ENCODE data around the gene YAE1. TPM values are rescaled to one million over a fixed set of nuclear protein-coding genes. Genes with fewer than 3 reads are reported as not detected.
A peak's percentile ranks its signal among the peaks of the same experiment; 100 is the strongest.

Gene YAE1
- total RNA-seq, 1 experiment from 2014 or later, result 23.1 TPM

DNA sequence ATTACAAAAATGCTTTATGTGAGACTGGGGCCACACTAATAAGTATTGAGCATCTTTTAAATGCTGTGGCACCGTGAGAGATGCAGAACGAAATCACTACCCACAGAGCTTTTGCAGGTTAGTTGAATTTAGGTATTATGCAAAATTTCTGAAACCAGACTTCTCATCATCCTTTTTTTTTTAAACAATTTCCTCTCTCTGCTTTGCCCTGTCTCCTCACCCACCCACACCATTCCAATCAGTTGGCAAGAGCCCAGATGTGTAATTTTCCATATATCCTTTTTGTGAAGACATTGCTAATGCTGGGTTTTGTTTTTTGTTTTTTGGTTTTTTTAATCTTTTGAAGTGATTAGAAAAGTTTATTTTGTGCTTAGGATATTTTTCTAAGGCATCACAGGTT lies 1.1 kb downstream of the YAE1 start:
- Histone ChIP-seq H3K4me3 (peak overlapping the region; percentile 90), H3K4me2 (peak overlapping the region; percentile 74), H3K79me2 (ENCODE audit: low read depth) (peaks cover 26% of the 10 kb centered on the region), H3K9me3 (ENCODE audit: insufficient read depth, low read depth) (no peaks in the 10 kb centered on the region), H3K27ac (no peak overlapping the region), H3K9me2 (ENCODE audit: insufficient read depth) (no peaks in the 10 kb centered on the region), H2AFZ (peak overlapping the region; percentile 96; the same call in 1 of the 2 replicates), H3F3A (ENCODE audit: insufficient read depth, low read depth) (peaks cover 6% of the 10 kb centered on the region; the same call in 1 of the 2 replicates), H3K36me3 (ENCODE audit: low read depth) (0 out of 2 replicates have a peak, but pooled peaks cover 4% of the 10 kb centered on the region), H3K27me3 (ENCODE audit: insufficient read depth, low read depth) (no peaks in the 10 kb centered on the region), H4K20me1 (ENCODE audit: insufficient read depth) (no peaks in the 10 kb centered on the region), H3K4me1 (replicated peaks; ENCODE audit: insufficient read depth) (peaks cover 18% of the 10 kb centered on the region)
- intact Hi-C loops (cut with micrococcal nuclease; ENCODE audit: unreplicated experiment), result no loop called here
- no TSS peak for BruUV-seq (replicated peaks)
- TF ChIP-seq EZH2 (IDR thresholded peaks at IDR 0.05; ENCODE audit: low read depth), result no peak
- no peak for DNase-seq
- CTCF ChIA-PET, result interaction anchor here (0.6 to 1.2 kb wide), 3 partner anchors 13 to 809 kb away, joined by 4 to 5 read pairs (median 4); no protein-coding TSS in a partner anchor
- POLR2A ChIA-PET (ENCODE audit: unreplicated experiment), result interaction anchor here (0.5 to 0.7 kb wide), 5 partner anchors 76 to 1437 kb away, joined by 3 to 9 read pairs (median 4); no protein-coding TSS in a partner anchor

DNA sequence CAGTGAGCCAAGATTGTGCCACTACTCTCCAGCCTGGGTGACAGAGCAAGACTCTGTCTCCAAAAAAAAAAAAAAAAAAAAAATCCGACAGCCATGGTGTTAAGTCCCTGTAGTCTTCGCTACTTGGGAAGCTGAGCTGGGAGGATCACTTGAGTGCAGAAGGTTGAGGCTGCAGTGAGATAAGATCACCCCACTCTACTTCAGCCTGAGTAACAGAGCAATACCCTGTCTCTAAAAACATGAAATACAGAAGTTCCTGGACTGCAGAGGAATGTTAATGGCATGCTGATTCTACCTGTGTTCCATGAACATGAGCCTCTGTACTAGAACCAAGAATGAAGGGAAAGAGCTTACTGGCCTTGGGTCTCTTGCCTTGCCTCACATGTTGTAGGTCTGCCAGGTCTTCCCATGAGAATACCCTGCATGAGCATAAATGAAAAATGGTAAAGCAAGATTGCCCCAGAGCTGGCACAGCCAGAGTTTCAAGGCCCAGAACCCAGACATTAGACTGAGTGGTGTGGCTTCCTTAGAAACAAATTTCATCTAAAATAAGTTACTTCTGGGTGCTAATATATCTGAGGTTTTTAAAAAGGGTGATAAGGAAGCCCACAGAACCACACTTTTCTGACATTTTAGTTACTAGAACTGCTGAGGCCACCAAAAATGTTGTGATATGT lies 8.6 kb downstream of the YAE1 start:
- H3K9me3 ChIP-seq (ENCODE audit: insufficient read depth, low read depth), result no peaks in the 10 kb centered on the region
- no peak for TF ChIP-seq EZH2 (IDR thresholded peaks at IDR 0.05; ENCODE audit: low read depth)
- TF ChIP-seq, protein P1, sequence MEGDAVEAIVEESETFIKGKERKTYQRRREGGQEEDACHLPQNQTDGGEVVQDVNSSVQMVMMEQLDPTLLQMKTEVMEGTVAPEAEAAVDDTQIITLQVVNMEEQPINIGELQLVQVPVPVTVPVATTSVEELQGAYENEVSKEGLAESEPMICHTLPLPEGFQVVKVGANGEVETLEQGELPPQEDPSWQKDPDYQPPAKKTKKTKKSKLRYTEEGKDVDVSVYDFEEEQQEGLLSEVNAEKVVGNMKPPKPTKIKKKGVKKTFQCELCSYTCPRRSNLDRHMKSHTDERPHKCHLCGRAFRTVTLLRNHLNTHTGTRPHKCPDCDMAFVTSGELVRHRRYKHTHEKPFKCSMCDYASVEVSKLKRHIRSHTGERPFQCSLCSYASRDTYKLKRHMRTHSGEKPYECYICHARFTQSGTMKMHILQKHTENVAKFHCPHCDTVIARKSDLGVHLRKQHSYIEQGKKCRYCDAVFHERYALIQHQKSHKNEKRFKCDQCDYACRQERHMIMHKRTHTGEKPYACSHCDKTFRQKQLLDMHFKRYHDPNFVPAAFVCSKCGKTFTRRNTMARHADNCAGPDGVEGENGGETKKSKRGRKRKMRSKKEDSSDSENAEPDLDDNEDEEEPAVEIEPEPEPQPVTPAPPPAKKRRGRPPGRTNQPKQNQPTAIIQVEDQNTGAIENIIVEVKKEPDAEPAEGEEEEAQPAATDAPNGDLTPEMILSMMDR (conservative IDR thresholded peaks at IDR 0.05), result no peak
- H3K36me3 ChIP-seq (ENCODE audit: low read depth), result no peaks in the 10 kb centered on the region; the same call in 1 of the 2 replicates
- ChIA-PET CTCF (interaction anchor here (0.7 kb wide), 1 partner anchor 1241 kb away, joined by 20 read pairs; no protein-coding TSS in a partner anchor), POLR2A (ENCODE audit: unreplicated experiment) (interaction anchor here (0.5 to 0.6 kb wide), 3 partner anchors 171 to 399 kb away, joined by 3 to 16 read pairs (median 4); no protein-coding TSS in a partner anchor)
- intact Hi-C loops (cut with micrococcal nuclease; ENCODE audit: unreplicated experiment), result no loop called here
- H3K4me2 ChIP-seq, result no peak overlapping the region
- H3K27me3 ChIP-seq (ENCODE audit: insufficient read depth, low read depth), result no peaks in the 10 kb centered on the region
- DNase-seq, result no peak
- peaks cover 8% of the 10 kb centered on the region for H3F3A ChIP-seq (ENCODE audit: insufficient read depth, low read depth)
- no peak overlapping the region for H3K27ac ChIP-seq
- H2AFZ ChIP-seq, result no peak overlapping the region
- no peaks in the 10 kb centered on the region for H3K4me1 ChIP-seq (replicated peaks; ENCODE audit: insufficient read depth)
- BruUV-seq (replicated peaks), result no TSS peak
- no peaks in the 10 kb centered on the region for H3K79me2 ChIP-seq (ENCODE audit: low read depth)
- H3K4me3 ChIP-seq, result no peak overlapping the region
- no peaks in the 10 kb centered on the region for H3K9me2 ChIP-seq (ENCODE audit: insufficient read depth)
- no peaks in the 10 kb centered on the region for H4K20me1 ChIP-seq (ENCODE audit: insufficient read depth)

DNA sequence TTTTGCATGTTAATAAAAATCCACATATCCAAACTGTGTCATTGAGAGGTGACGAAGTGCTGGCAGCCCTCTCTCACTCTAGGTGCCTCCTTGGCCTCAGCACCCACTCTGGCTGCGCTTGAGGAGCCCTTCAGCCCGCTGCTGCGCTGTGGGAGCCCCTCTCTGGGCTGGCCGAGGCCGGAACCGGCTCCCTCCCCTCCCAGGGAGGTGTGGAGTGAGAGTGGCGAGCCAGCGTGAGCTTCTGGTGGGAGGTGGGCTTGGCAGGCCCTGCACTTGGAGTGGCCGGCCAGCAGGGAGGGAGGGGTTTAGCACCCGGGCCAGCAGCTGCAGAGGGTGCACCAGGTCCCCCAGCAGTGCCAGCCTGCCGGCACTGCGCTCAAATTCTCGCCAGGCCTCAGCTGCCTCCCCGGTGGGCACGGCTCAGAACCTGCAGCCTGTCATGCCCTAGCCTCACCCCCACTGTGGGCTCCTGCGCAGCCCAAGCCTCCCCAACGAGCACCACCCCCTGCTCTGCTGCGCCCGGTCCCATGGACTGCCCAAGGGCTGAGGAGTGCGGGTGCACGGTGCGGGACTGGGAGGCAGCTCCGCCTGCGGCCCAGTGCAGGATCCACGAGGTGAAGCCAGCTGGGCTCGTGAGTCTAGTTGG lies 11.1 kb downstream of the YAE1 start:
- no peaks in the 10 kb centered on the region for H3K27me3 ChIP-seq (ENCODE audit: insufficient read depth, low read depth)
- intact Hi-C loops (cut with micrococcal nuclease; ENCODE audit: unreplicated experiment), result no loop called here
- no peaks in the 10 kb centered on the region for H3K9me2 ChIP-seq (ENCODE audit: insufficient read depth)
- H3K9me3 ChIP-seq (ENCODE audit: insufficient read depth, low read depth), result no peaks in the 10 kb centered on the region
- H3K4me2 ChIP-seq, result no peak overlapping the region
- no peaks in the 10 kb centered on the region; the same call in 1 of the 2 replicates for H3K36me3 ChIP-seq (ENCODE audit: low read depth)
- H4K20me1 ChIP-seq (ENCODE audit: insufficient read depth), result no peaks in the 10 kb centered on the region
- no peak overlapping the region for H2AFZ ChIP-seq
- POLR2A ChIA-PET (ENCODE audit: unreplicated experiment), result interaction anchor here (0.6 kb wide), 1 partner anchor 51 kb away, joined by 8 read pairs; no protein-coding TSS in a partner anchor
- H3K4me1 ChIP-seq (replicated peaks; ENCODE audit: insufficient read depth), result no peaks in the 10 kb centered on the region
- BruUV-seq (replicated peaks), result no TSS peak
- peaks cover 12% of the 10 kb centered on the region for H3F3A ChIP-seq (ENCODE audit: insufficient read depth, low read depth)
- TF ChIP-seq, protein P1 (conservative IDR thresholded peaks at IDR 0.05), result no peak
- no peak for TF ChIP-seq EZH2 (IDR thresholded peaks at IDR 0.05; ENCODE audit: low read depth)
- no peak overlapping the region for H3K4me3 ChIP-seq
- H3K27ac ChIP-seq, result no peak overlapping the region
- no peaks in the 10 kb centered on the region for H3K79me2 ChIP-seq (ENCODE audit: low read depth)
- no peak for DNase-seq
- CTCF ChIA-PET, result no interaction called here

All from PC-9 (cell line).